NCI-H2107 treated with DMSO at 0.1 percent for 48 hours (cell line): ENCODE results near the gene TCF4.

Source experiments
- DNase-seq: peaks from one replicate; lab custom pipeline; 2025; ENCODE audit not compliant: unreplicated experiment; lab: John Stamatoyannopoulos, UW

The TCF4 gene

GRCh38 chr18:55244546-55244945, 343.4 kb downstream of the TCF4 start:
- peak; percentile 48 for DNase-seq

- no peak for DNase-seq
Measured at GRCh38 chr18:55243857-55244256, 344.1 kb downstream of the TCF4 start.

GRCh38 chr18:55243255-55243654, 344.7 kb downstream of the TCF4 start:
- no peak for DNase-seq

GRCh38 chr18:55240978-55241377, 347.0 kb downstream of the TCF4 start:
- no peak for DNase-seq

GRCh38 chr18:55239740-55240139, 348.3 kb downstream of the TCF4 start:
- DNase-seq: peak; percentile 95

GRCh38 chr18:55237660-55238059, 350.3 kb downstream of the TCF4 start:
- no peak for DNase-seq

GRCh38 chr18:55236150-55236931, 351.7 kb downstream of the TCF4 start:
- DNase-seq: peak; percentile 42

- no peak for DNase-seq
Measured at GRCh38 chr18:55235094-55235461, 352.9 kb downstream of the TCF4 start.

GRCh38 chr18:55234366-55235093, 353.5 kb downstream of the TCF4 start:
- DNase-seq: peak; percentile 95

GRCh38 chr18:55233857-55234256, 354.1 kb downstream of the TCF4 start:
- DNase-seq: no peak

- DNase-seq: no peak
Measured at GRCh38 chr18:55232506-55232905, 355.5 kb downstream of the TCF4 start.

- no peak for DNase-seq
Measured at GRCh38 chr18:55229682-55230081, 358.3 kb downstream of the TCF4 start.

- DNase-seq: no peak
Measured at GRCh38 chr18:55228707-55229106, 359.3 kb downstream of the TCF4 start.

- no peak for DNase-seq
Measured at GRCh38 chr18:55228191-55228590, 359.8 kb downstream of the TCF4 start.

- no peak for DNase-seq
Measured at GRCh38 chr18:55227771-55228170, 360.2 kb downstream of the TCF4 start.

- DNase-seq: no peak
Measured at GRCh38 chr18:55226044-55226443, 361.9 kb downstream of the TCF4 start.

- no peak for DNase-seq
Measured at GRCh38 chr18:55224086-55224625, 363.8 kb downstream of the TCF4 start.

- no peak for DNase-seq
Measured at GRCh38 chr18:55221622-55222021, 366.4 kb downstream of the TCF4 start.

GRCh38 chr18:55220523-55220922, 367.5 kb downstream of the TCF4 start:
- DNase-seq: no peak

GRCh38 chr18:55219823-55220222, 368.2 kb downstream of the TCF4 start:
- no peak for DNase-seq

GRCh38 chr18:55219059-55219458, 368.9 kb downstream of the TCF4 start:
- no peak for DNase-seq

GRCh38 chr18:55214969-55215368, 373.0 kb downstream of the TCF4 start:
- DNase-seq: no peak
